Upper lobe of left lung (tissue), 6 donors: ENCODE measurements around the gene SLC12A2. TPM values are rescaled to one million over a fixed set of nuclear protein-coding genes. Genes with fewer than 3 reads are reported as not detected.
A peak's percentile ranks its signal among the peaks of the same experiment; 100 is the strongest.

ENCODE experiments used
- ATAC-seq, 2 donors: fragments of 200-7000 bp; cut with Tn5 transposase; one replicate each; pipeline ENCODE4 v1.9.1; 2022; ENCODE audit warnings: mild to moderate bottlenecking in 2 of 2, moderate library complexity in 2 of 2; ENCODE audit not compliant: low FRiP score in 2 of 2
- DNase-seq, 2 donors: peaks; one replicate each; pipeline ENCODE4 v3.0.0-alpha.2; 2019 to 2020
- H3K27ac ChIP-seq, 4 donors: fragments of 200-600 bp; sonication (generic); one replicate each; pipeline ENCODE4 v1.5.1; 2016 to 2019
- H3K27me3 ChIP-seq, 4 donors: fragments of 200-600 bp; sonication (generic); one replicate each; pipeline ENCODE4 v1.5.1; 2017 to 2019
- H3K36me3 ChIP-seq, 4 donors: fragments of 200-600 bp; sonication (generic); one replicate each; pipeline ENCODE4 v1.5.1; 2016 to 2019
- H3K4me1 ChIP-seq, 4 donors: fragments of 200-600 bp; sonication (generic); one replicate each; pipeline ENCODE4 v1.5.1; 2018 to 2019
- H3K4me3 ChIP-seq, 4 donors: fragments of 200-600 bp; sonication (generic); one replicate each; pipeline ENCODE4 v1.5.1; 2017 to 2019; ENCODE audit warnings: mild to moderate bottlenecking in 2 of 4, moderate library complexity in 1 of 4
- H3K9me3 ChIP-seq, 4 donors: fragments of 200-600 bp; sonication (generic); one replicate each; pipeline ENCODE4 v1.5.1; 2018 to 2019
- EP300 ChIP-seq, 4 donors: sonication (generic); formaldehyde crosslinking; IDR thresholded peaks; one replicate each; pipeline ENCODE4 v1.5.1; 2017; ENCODE audit warnings: antibody characterized with exemption in 4 of 4, control low read depth in 2 of 4
- POLR2A ChIP-seq, 4 donors: fragments of 450-650 bp; IDR thresholded peaks; one replicate each; pipeline ENCODE4 v1.5.1; 2016 to 2017; ENCODE audit warnings: antibody characterized with exemption in 4 of 4, mild to moderate bottlenecking in 2 of 4
- POLR2AphosphoS5 ChIP-seq, 2 donors: sonication (generic); formaldehyde crosslinking; IDR thresholded peaks; one replicate each; pipeline ENCODE4 v1.5.1; 2017; ENCODE audit warnings: antibody characterized with exemption in 2 of 2
- WGBS, 2 donors: methylation state at CpG; one replicate each; pipeline ENCODE4 v1.1.5; 2017 to 2018; 5-methylcytosine and 5-hydroxymethylcytosine counted together
- total RNA-seq, 6 donors: library from RNA; depleted of rRNA in 4 of 6; stranded (reverse); fragments of >200 nt in 4 of 6; gene quantifications; one replicate each; pipeline versions ENCODE4 v1.1.0 to v1.2.1, GENCODE V29; 2016 to 2021
- TF ChIP-seq, protein P1 (sequence below), 6 experiments: fragments of 450-650 bp in 4 of 6; fragments of 200-600 bp in 2 of 6; sonication (generic) in 2 of 6; IDR thresholded peaks; one replicate each; pipeline ENCODE4 v1.5.1; 2016 to 2019; ENCODE audit warnings: antibody characterized with exemption in 6 of 6
- donor health status: DM: no; HTN: no; CAD: no; lungs with moderate emphysema.
- donor health status: DM: no; HTN: yes; CAD: no; lungs with severe emphysema.

The SLC12A2 gene
- total RNA-seq, 6 donors from 2014 or later, result 12.6 to 44.1 (median 28.0) TPM

DNA sequence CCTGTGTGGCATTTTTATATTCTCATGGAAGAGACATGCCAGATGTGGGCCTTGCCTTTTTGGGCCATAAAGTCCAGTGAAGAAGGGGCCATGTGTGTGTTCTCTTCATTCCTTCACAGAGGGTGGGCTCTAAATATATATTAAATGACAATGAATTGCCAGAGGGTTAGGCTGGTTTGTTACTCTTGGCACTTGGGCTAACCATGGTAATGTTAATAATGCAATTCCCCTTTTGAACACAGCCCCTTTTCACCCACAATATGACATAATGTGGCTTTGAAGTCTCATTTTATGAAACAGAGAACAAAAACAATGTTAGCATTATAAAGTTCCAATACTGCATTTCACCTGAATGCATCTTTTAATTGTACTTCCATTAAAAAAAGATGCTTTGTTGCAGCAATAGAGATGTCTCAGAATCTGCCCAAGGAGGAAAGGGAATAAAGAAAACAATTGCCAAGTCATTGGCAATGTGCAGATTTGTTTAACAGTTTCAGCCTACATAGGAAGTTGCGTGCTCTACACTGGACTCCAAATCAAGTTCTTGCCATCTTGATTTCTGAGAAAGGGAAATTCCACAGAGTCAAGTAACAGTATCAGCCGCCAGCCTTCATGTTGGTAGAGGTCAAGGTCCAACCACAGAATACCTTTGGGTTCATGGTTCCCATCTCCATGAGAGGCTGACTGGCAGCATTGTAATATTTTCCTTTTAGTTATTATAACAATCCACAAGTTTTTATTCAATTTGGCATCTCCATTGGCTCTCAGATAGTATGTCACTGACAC is 141.9 kb downstream of the SLC12A2 start:
- 89 to 98% methylated on average over 2 of the region's 2 CpGs for WGBS, 2 donors
- DNase-seq (no peak), ATAC-seq (no peak)
- Histone ChIP-seq H3K4me3 (no peak overlapping the region), H3K27me3 (no peaks in the 10 kb centered on the region), H3K36me3 (no peaks in the 10 kb centered on the region), H3K27ac (no peak overlapping the region), H3K4me1 (no peaks in the 10 kb centered on the region), H3K9me3 (no peaks in the 10 kb centered on the region)
- TF ChIP-seq POLR2AphosphoS5 (IDR thresholded peaks at IDR 0.05) (no peak), POLR2A (IDR thresholded peaks at IDR 0.05) (no peak), EP300 (IDR thresholded peaks at IDR 0.05) (no peak)
- TF ChIP-seq, protein P1, sequence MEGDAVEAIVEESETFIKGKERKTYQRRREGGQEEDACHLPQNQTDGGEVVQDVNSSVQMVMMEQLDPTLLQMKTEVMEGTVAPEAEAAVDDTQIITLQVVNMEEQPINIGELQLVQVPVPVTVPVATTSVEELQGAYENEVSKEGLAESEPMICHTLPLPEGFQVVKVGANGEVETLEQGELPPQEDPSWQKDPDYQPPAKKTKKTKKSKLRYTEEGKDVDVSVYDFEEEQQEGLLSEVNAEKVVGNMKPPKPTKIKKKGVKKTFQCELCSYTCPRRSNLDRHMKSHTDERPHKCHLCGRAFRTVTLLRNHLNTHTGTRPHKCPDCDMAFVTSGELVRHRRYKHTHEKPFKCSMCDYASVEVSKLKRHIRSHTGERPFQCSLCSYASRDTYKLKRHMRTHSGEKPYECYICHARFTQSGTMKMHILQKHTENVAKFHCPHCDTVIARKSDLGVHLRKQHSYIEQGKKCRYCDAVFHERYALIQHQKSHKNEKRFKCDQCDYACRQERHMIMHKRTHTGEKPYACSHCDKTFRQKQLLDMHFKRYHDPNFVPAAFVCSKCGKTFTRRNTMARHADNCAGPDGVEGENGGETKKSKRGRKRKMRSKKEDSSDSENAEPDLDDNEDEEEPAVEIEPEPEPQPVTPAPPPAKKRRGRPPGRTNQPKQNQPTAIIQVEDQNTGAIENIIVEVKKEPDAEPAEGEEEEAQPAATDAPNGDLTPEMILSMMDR (IDR thresholded peaks at IDR 0.05), result no peak

DNA sequence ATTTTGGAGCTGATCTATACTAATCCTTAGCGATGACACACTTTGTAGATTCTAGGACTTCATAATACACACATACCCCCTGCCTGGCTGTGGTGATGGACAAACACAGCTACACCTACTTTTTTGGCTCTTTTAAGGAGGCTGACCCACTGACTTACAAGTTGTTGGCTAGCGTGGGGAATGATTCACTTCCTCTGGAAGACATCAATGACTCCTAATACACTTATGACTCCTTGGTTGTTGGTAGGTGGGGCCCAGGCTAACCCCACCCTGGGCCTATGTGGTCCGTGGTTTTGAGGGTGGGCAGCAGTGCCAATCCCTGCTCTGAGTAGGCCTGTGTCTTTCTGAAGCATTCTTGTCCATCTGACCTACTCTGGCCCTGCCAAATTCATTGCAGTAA is 144.4 kb downstream of the SLC12A2 start:
- ATAC-seq (peak; percentile 43 to 96), DNase-seq (no peak)
- H3K36me3 ChIP-seq, result no peaks in the 10 kb centered on the region
- no peak overlapping the region for H3K27ac ChIP-seq
- no peaks in the 10 kb centered on the region for H3K27me3 ChIP-seq
- H3K4me3 ChIP-seq, result no peak overlapping the region
- H3K9me3 ChIP-seq, result no peaks in the 10 kb centered on the region
- TF ChIP-seq POLR2A (IDR thresholded peaks at IDR 0.05) (no peak), EP300 (IDR thresholded peaks at IDR 0.05) (no peak), POLR2AphosphoS5 (IDR thresholded peaks at IDR 0.05) (no peak)
- TF ChIP-seq, protein P1 (IDR thresholded peaks at IDR 0.05), result no peak
- whole genome bisulfite sequencing, 2 donors, result 38 to 60% methylated on average over 3 of the region's 3 CpGs
- H3K4me1 ChIP-seq, result no peaks in the 10 kb centered on the region

DNA sequence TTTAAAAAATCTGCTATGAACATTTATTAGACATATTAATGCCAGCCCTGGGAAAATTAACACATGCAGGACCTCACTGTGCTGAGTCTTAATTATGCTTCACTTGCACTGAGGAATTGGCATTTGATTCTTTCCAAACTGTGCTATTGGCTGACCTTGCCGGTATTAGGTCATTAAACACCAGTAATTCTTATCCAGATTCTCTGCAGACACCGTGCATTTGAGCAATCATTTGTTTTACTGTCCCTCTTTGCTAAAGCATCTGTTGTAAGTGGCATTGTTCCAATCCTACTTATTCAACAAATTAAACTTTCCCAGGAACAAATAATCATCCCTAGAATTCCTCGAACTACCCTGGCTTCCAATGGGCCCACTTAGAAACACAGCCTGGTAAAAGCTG is 145.0 kb downstream of the SLC12A2 start:
- WGBS, 2 donors, result 41 to 61% methylated on average over 3 of the region's 3 CpGs
- DNase-seq (no peak), ATAC-seq (peak in 1 of 2 donors; percentile 84)
- TF ChIP-seq POLR2A (IDR thresholded peaks at IDR 0.05) (no peak), POLR2AphosphoS5 (IDR thresholded peaks at IDR 0.05) (no peak), EP300 (IDR thresholded peaks at IDR 0.05) (no peak)
- TF ChIP-seq, protein P1 (IDR thresholded peaks at IDR 0.05), result no peak
- Histone ChIP-seq H3K36me3 (no peaks in the 10 kb centered on the region), H3K27ac (no peak overlapping the region), H3K9me3 (no peaks in the 10 kb centered on the region), H3K27me3 (no peaks in the 10 kb centered on the region), H3K4me1 (no peaks in the 10 kb centered on the region), H3K4me3 (no peak overlapping the region)

DNA sequence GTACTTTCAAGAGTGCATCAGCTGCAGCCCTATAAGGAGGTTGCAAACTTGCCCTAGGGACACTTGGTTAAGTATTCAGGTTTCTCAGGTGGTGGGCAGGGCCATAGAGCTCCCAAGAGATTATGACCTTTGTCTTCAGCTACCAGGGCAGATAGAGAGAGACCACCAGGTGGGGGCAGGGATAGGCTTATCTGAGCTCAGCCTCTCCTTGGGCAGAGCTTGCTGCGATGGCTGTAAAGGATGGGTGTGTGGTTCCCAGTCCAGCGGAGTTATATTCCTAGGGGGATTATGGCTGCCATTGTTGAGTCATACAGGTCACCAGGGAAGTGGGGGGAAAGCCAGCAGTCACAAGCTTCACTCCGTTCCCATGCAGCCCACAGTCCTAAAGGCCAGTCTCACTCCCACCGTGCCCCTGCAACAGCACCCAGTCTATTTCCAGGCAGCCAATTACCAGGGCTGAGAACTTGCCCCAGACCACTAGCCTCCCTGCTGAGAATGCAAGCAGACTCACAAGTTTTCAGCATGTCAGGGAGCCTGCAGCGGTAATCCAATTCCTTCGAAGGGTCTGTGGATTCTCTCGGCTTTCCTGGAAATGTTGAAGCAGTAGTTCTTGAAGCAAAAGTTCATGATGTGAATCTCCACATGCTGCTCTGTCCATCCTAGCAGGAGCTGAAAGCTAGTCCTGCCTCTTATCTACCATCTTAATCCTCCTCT is 151.5 kb downstream of the SLC12A2 start:
- no peak for DNase-seq

More for the DNA sequence above, 151.5 kb downstream of the SLC12A2 start:
- TF ChIP-seq EP300 (IDR thresholded peaks at IDR 0.05), result no peak
- TF ChIP-seq, protein P1 (IDR thresholded peaks at IDR 0.05), result no peak
- TF ChIP-seq POLR2A (IDR thresholded peaks at IDR 0.05), result no peak
- no peak for TF ChIP-seq POLR2AphosphoS5 (IDR thresholded peaks at IDR 0.05)
- Histone ChIP-seq H3K4me1 (no peaks in the 10 kb centered on the region), H3K36me3 (no peaks in the 10 kb centered on the region), H3K27me3 (no peaks in the 10 kb centered on the region), H3K27ac (no peak overlapping the region), H3K4me3 (no peak overlapping the region), H3K9me3 (no peaks in the 10 kb centered on the region)
- ATAC-seq, result no peak
- 93 to 98% methylated on average over 6 to 7 of the region's 7 CpGs for WGBS, 2 donors
